Rectal smooth muscle tissue (tissue), 1 donor: ENCODE results near the gene TEX264.

ENCODE experiments used
- H3K27ac ChIP-seq: one replicate; pipeline ENCODE4 v1.7.0; 2013; ENCODE audit warnings: low read depth, low read length, inconsistent platforms
- H3K27me3 ChIP-seq: one replicate; pipeline ENCODE4 v1.7.0; 2013; ENCODE audit warnings: low read length; ENCODE audit not compliant: control insufficient read depth, insufficient read depth
- H3K36me3 ChIP-seq: one replicate; pipeline ENCODE4 v1.7.0; 2013; ENCODE audit warnings: low read length; ENCODE audit not compliant: control insufficient read depth, insufficient read depth
- H3K4me1 ChIP-seq: one replicate; pipeline ENCODE4 v1.7.0; 2013; ENCODE audit warnings: low read length; ENCODE audit not compliant: control insufficient read depth, insufficient read depth
- H3K4me3 ChIP-seq: one replicate; pipeline ENCODE4 v1.7.0; 2013; ENCODE audit warnings: low read length
- H3K9ac ChIP-seq: one replicate; pipeline ENCODE4 v1.7.0; 2013; ENCODE audit warnings: low read length

Gene TEX264

GRCh38 chr3:51678641-51679040 is 7.6 kb downstream of the TEX264 start:
- no peak overlapping the region for H3K4me3 ChIP-seq
- no peaks in the 10 kb centered on the region for H3K27me3 ChIP-seq
- H3K4me1 ChIP-seq, result peaks cover 5% of the 10 kb centered on the region
- H3K27ac ChIP-seq, result no peak overlapping the region
- peaks cover 11% of the 10 kb centered on the region for H3K36me3 ChIP-seq
- H3K9ac ChIP-seq, result no peak overlapping the region

- Histone ChIP-seq H3K4me1 (peaks cover 5% of the 10 kb centered on the region), H3K36me3 (peaks cover 11% of the 10 kb centered on the region), H3K27ac (no peak overlapping the region), H3K27me3 (no peaks in the 10 kb centered on the region), H3K4me3 (no peak overlapping the region), H3K9ac (no peak overlapping the region)
Measured at GRCh38 chr3:51679318-51679717, 8.3 kb downstream of the TEX264 start.

GRCh38 chr3:51679777-51680176 is 8.7 kb downstream of the TEX264 start:
- peaks cover 15% of the 10 kb centered on the region for H3K36me3 ChIP-seq
- H3K9ac ChIP-seq, result no peak overlapping the region
- H3K27me3 ChIP-seq, result no peaks in the 10 kb centered on the region
- H3K4me3 ChIP-seq, result no peak overlapping the region
- no peak overlapping the region for H3K27ac ChIP-seq
- H3K4me1 ChIP-seq, result peaks cover 5% of the 10 kb centered on the region

- Histone ChIP-seq H3K27ac (no peak overlapping the region), H3K4me1 (peaks cover 5% of the 10 kb centered on the region), H3K27me3 (no peaks in the 10 kb centered on the region), H3K9ac (no peak overlapping the region), H3K4me3 (no peak overlapping the region), H3K36me3 (peaks cover 14% of the 10 kb centered on the region)
Measured at GRCh38 chr3:51680196-51680595, 9.1 kb downstream of the TEX264 start.

- Histone ChIP-seq H3K36me3 (peaks cover 13% of the 10 kb centered on the region), H3K4me1 (peaks cover 5% of the 10 kb centered on the region), H3K9ac (no peak overlapping the region), H3K4me3 (no peak overlapping the region), H3K27ac (no peak overlapping the region), H3K27me3 (no peaks in the 10 kb centered on the region)
Measured at GRCh38 chr3:51680663-51681230, 9.7 kb downstream of the TEX264 start.

GRCh38 chr3:51681453-51681852 is 10.4 kb downstream of the TEX264 start:
- no peak overlapping the region for H3K4me3 ChIP-seq
- H3K9ac ChIP-seq, result no peak overlapping the region
- H3K36me3 ChIP-seq, result peaks cover 13% of the 10 kb centered on the region
- no peaks in the 10 kb centered on the region for H3K27me3 ChIP-seq
- peaks cover 5% of the 10 kb centered on the region for H3K4me1 ChIP-seq
- no peak overlapping the region for H3K27ac ChIP-seq

GRCh38 chr3:51682079-51682478 is 11.0 kb downstream of the TEX264 start:
- H3K4me1 ChIP-seq, result peaks cover 5% of the 10 kb centered on the region
- no peak overlapping the region for H3K27ac ChIP-seq
- no peak overlapping the region for H3K9ac ChIP-seq
- peaks cover 13% of the 10 kb centered on the region for H3K36me3 ChIP-seq
- no peak overlapping the region for H3K4me3 ChIP-seq
- no peaks in the 10 kb centered on the region for H3K27me3 ChIP-seq

- Histone ChIP-seq H3K36me3 (peaks cover 13% of the 10 kb centered on the region), H3K4me3 (no peak overlapping the region), H3K27me3 (no peaks in the 10 kb centered on the region), H3K9ac (no peak overlapping the region), H3K27ac (no peak overlapping the region), H3K4me1 (peaks cover 5% of the 10 kb centered on the region)
Measured at GRCh38 chr3:51682526-51682925, 11.5 kb downstream of the TEX264 start.

- Histone ChIP-seq H3K4me1 (peaks cover 5% of the 10 kb centered on the region), H3K36me3 (peaks cover 18% of the 10 kb centered on the region), H3K27ac (no peak overlapping the region), H3K4me3 (no peak overlapping the region), H3K27me3 (no peaks in the 10 kb centered on the region), H3K9ac (no peak overlapping the region)
Measured at GRCh38 chr3:51683566-51683965, 12.5 kb downstream of the TEX264 start.

- Histone ChIP-seq H3K27me3 (no peaks in the 10 kb centered on the region), H3K9ac (no peak overlapping the region), H3K27ac (no peak overlapping the region), H3K4me1 (peaks cover 5% of the 10 kb centered on the region), H3K4me3 (no peak overlapping the region), H3K36me3 (peaks cover 15% of the 10 kb centered on the region)
Measured at GRCh38 chr3:51684971-51685751, 14.1 kb downstream of the TEX264 start.

- H3K4me3 ChIP-seq, result no peak overlapping the region
- no peaks in the 10 kb centered on the region for H3K27me3 ChIP-seq
- no peak overlapping the region for H3K9ac ChIP-seq
- peaks cover 5% of the 10 kb centered on the region for H3K4me1 ChIP-seq
- H3K36me3 ChIP-seq, result peaks cover 15% of the 10 kb centered on the region
- H3K27ac ChIP-seq, result no peak overlapping the region
Measured at GRCh38 chr3:51686056-51686455, 15.0 kb downstream of the TEX264 start.

- Histone ChIP-seq H3K4me3 (no peak overlapping the region), H3K4me1 (peaks cover 5% of the 10 kb centered on the region), H3K36me3 (peaks cover 15% of the 10 kb centered on the region), H3K27ac (no peak overlapping the region), H3K27me3 (no peaks in the 10 kb centered on the region), H3K9ac (no peak overlapping the region)
Measured at GRCh38 chr3:51686512-51687215, 15.6 kb downstream of the TEX264 start.
